ENCODE results near the gene TLE4.

The TLE4 gene

DNA sequence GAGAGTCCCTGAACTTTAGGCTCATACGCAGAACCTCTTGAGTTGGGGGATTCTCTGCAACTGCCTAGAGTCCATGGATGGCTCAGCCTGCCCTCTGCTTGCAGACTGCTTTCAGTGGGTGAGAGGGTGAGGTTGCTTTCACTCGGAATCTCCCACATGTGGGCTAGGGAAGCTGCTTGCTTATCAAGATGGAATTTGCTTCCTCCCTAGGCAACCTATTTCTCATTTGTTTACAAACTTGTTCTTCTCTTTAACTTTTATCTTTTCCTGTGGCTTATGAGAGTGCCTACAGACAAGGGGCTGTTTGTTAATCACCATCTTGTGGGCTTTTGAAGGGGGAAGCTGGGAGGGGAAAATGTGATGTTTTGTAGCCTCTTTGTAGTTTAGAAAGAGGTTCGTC, 10.0 kb downstream of the TLE4 start:
- Histone ChIP-seq H3K9me3 (no peaks in the 10 kb centered on the region), H3K27me3 (no peaks in the 10 kb centered on the region), H3K4me3 (ENCODE audit: low read depth in 1 of 2, low read length in 1 of 2) (peak overlapping the region in 1 of 2 experiments; percentile 23), H3K27ac (peak overlapping the region; percentile 92), H3K4me1 (ENCODE audit: control insufficient read depth in 1 of 2, insufficient read depth in 1 of 2, low read depth in 1 of 2, low read length in 1 of 2) (peaks cover 81 to 100% of the 10 kb centered on the region in 2 experiments), H3K36me3 (peaks cover 25% of the 10 kb centered on the region)
- TF ChIP-seq, protein P1, sequence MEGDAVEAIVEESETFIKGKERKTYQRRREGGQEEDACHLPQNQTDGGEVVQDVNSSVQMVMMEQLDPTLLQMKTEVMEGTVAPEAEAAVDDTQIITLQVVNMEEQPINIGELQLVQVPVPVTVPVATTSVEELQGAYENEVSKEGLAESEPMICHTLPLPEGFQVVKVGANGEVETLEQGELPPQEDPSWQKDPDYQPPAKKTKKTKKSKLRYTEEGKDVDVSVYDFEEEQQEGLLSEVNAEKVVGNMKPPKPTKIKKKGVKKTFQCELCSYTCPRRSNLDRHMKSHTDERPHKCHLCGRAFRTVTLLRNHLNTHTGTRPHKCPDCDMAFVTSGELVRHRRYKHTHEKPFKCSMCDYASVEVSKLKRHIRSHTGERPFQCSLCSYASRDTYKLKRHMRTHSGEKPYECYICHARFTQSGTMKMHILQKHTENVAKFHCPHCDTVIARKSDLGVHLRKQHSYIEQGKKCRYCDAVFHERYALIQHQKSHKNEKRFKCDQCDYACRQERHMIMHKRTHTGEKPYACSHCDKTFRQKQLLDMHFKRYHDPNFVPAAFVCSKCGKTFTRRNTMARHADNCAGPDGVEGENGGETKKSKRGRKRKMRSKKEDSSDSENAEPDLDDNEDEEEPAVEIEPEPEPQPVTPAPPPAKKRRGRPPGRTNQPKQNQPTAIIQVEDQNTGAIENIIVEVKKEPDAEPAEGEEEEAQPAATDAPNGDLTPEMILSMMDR (IDR thresholded peaks at IDR 0.05) = no peak

DNA sequence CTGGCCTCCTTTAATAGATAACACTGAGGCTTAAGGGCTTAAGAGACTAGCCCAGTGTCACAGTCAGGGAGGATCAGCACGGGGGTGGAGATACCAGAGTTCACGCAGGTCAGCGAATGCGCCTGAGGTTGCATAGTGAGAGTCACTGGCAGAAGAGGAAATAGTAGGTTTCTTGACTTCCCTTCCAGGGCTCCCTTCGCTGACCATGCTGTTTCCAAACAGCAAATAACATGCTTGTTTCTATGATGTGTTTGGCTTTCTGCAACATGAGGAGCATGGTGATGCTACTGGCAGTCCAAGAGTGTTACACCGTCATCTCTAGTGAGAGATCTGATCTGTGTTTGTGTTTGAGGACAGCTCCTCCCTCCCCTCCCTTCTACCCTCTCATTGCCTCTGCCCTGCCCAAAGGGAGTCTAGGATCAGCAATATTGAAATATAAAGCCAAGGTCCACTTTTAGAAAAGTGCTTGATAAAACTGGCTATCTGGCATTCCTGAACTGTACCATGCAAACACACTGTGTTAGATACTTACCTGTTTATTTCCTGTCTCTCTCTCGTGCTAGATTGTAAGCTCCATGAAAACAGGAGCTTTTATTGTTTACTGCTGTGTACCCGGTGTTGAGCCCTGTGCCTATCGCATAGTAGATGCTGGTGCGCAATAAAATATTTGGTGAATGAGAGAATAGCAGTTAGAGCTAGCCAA, 12.3 kb downstream of the TLE4 start:
- Histone ChIP-seq H3K9me3 (no peaks in the 10 kb centered on the region), H3K4me1 (ENCODE audit: control insufficient read depth in 1 of 2, insufficient read depth in 1 of 2, low read depth in 1 of 2, low read length in 1 of 2) (peaks cover 68 to 96% of the 10 kb centered on the region in 2 experiments), H3K27ac (peak overlapping the region; percentile 92), H3K27me3 (no peaks in the 10 kb centered on the region), H3K4me3 (ENCODE audit: low read depth in 1 of 2, low read length in 1 of 2) (peak overlapping the region; percentile 42 to 54), H3K36me3 (peaks cover 35% of the 10 kb centered on the region)
- TF ChIP-seq, protein P1 (IDR thresholded peaks at IDR 0.05) = no peak

DNA sequence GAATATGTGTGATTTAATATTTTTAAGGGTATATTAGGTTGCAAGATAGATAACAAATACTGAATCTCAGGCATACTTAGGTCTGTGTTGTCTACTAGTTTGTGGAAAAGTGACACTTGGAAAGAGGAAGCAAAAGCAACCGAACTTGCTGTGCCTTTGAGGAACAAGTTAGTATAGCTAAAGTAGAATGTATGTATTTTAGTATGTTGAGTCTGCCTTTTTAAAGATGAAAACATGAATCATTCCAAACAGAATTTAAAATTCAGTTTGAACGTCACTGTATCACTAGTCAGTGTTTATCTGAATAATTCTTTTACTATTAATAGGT, 12.9 kb downstream of the TLE4 start:
- H3K36me3 ChIP-seq = peaks cover 33% of the 10 kb centered on the region
- TF ChIP-seq, protein P1 (IDR thresholded peaks at IDR 0.05) = no peak
- H3K4me1 ChIP-seq (ENCODE audit: control insufficient read depth in 1 of 2, insufficient read depth in 1 of 2, low read depth in 1 of 2, low read length in 1 of 2) = peaks cover 66 to 96% of the 10 kb centered on the region in 2 experiments
- peak overlapping the region; percentile 92 for H3K27ac ChIP-seq
- H3K9me3 ChIP-seq = no peaks in the 10 kb centered on the region
- H3K4me3 ChIP-seq (ENCODE audit: low read depth in 1 of 2, low read length in 1 of 2) = peak overlapping the region; percentile 42 to 54
- no peaks in the 10 kb centered on the region for H3K27me3 ChIP-seq

DNA sequence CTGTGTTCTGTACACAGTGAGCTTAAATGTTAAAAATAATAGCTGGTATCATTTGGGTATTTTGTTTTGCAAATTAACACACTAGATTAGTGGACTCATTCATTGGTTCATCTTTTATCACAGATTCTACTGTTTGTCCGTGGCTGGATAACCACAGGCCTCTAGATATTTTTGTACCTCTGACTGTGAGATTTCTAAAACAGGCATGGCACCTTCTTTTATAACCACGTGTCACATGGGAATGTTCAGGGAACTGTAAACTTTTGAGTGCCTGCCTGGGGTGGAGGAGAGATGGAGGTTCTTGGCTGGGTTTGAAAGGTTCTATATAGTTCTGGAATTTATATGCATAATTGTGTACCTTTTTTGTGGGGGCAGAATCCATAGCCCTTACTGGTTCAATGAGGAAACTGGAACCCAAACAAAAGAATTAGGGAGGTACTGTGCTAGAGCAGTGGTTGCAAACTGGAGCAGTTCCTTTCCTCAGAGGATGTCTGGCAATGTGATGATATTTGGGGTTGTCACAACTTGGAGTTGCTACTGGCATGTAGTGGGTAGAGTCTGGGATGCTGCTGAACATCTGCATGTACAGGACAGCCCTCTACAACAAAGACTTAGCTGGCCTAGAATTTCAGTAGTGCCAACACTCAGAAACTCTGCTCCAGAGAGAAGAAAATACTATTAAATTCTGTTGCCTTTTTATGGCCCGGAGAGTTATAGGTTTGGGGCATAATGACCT, 16.9 kb downstream of the TLE4 start:
- H3K27me3 ChIP-seq = no peaks in the 10 kb centered on the region
- peaks cover 9% of the 10 kb centered on the region for H3K36me3 ChIP-seq
- TF ChIP-seq, protein P1 (IDR thresholded peaks at IDR 0.05) = no peak
- H3K27ac ChIP-seq = peak overlapping the region; percentile 92
- no peaks in the 10 kb centered on the region for H3K9me3 ChIP-seq
- no peak overlapping the region for H3K4me3 ChIP-seq (ENCODE audit: low read depth in 1 of 2, low read length in 1 of 2)
- peaks cover 53 to 91% of the 10 kb centered on the region in 2 experiments for H3K4me1 ChIP-seq (ENCODE audit: control insufficient read depth in 1 of 2, insufficient read depth in 1 of 2, low read depth in 1 of 2, low read length in 1 of 2)

DNA sequence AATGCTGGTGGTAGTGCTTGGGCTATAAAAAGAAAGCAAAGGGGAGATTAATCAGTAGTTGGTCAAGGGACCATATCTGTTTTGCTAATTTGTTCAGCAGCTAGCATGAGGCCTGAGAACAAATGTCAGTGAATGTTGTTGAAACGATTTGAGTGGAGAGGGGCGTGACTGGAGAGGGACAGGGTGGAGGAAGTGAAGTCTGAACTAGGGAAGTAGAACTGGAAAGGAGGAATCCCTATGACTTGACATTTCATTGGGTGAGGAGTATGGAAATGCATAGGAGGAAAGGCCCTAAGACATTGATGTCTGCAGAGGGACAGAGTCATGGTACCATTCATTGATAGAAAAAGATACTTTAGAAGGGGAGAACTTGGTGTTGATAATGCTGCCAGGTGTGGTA, 19.7 kb downstream of the TLE4 start:
- Histone ChIP-seq H3K36me3 (peaks cover 15% of the 10 kb centered on the region), H3K9me3 (no peaks in the 10 kb centered on the region), H3K4me1 (ENCODE audit: control insufficient read depth in 1 of 2, insufficient read depth in 1 of 2, low read depth in 1 of 2, low read length in 1 of 2) (peaks cover 34 to 76% of the 10 kb centered on the region in 2 experiments), H3K27me3 (no peaks in the 10 kb centered on the region), H3K27ac (peak overlapping the region; percentile 92), H3K4me3 (ENCODE audit: low read depth in 1 of 2, low read length in 1 of 2) (no peak overlapping the region)
- TF ChIP-seq, protein P1 (IDR thresholded peaks at IDR 0.05) = no peak
